ENCODE results near the gene RILPL1. TPM values are rescaled to one million over a fixed set of nuclear protein-coding genes. Genes with fewer than 3 reads are reported as not detected.
A peak's percentile ranks its signal among the peaks of the same experiment; 100 is the strongest.

Gene RILPL1
- total and polyA plus RNA-seq, 9 of the 15 experiments (the other 6 are each of a cell fraction or from before 2014, with no cell fraction given): 0.25 to 10.6 (median 8.6) TPM

DNA sequence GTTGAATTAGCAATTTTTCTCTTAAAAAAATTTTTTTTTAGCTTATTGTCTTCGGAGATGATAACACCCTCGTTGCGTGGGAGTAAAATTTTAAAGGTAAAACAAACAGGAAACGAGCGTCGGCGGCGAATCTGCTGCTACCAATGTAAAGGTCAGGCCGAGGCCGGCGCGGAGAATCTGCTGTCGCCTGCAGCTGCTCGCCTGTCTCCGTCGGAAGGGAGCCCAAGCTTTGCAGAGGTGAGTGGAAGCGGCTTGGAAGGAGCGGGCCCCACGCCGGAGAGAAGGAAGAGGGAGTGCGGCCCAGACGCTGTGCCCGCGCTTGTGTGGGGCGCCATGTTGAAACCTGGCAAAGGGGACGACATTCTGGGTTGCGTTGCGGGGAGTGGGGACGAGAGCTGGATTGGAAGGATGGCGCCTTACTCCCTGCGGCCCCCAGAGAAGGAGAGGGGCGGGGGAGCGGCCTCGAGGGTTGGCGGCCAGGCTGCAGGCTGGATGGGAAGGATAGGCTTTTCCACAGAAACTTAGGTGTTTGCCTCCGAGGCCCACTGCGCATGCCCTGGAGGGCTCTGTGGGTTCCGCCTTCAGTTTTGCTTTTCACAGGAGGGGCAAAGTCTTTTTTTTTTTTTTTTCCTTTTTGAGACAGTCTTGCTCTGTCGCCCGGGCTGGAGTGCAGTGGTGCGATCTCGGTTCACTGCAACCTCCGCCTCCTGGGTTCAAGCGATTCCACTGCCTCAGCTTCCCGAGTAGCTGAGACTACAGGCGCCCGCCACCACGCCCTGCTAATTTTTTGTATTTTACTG is 75.3 kb downstream of the RILPL1 start, which contains the start of gene SNRNP35 (continued):
- TF ChIP-seq RERE (CRISPR knock-in tag; IDR thresholded peaks at IDR 0.05; ENCODE audit: borderline replicate concordance): no peak
- TF ChIP-seq YY1 (IDR thresholded peaks at IDR 0.05; ENCODE audit: borderline replicate concordance in 1 of 3, control insufficient read depth in 1 of 3, extremely low read depth in 1 of 3, insufficient read depth in 3 of 3, insufficient read length in 1 of 3, insufficient replicate concordance in 2 of 3, low read depth in 1 of 3, low read length in 2 of 3): peak; percentile 94 to 98 (median 95)
- TF ChIP-seq SNRNP70 (optimal IDR thresholded peaks at IDR 0.05; ENCODE audit: low read depth, low read length): no peak
- TF ChIP-seq, protein P1, sequence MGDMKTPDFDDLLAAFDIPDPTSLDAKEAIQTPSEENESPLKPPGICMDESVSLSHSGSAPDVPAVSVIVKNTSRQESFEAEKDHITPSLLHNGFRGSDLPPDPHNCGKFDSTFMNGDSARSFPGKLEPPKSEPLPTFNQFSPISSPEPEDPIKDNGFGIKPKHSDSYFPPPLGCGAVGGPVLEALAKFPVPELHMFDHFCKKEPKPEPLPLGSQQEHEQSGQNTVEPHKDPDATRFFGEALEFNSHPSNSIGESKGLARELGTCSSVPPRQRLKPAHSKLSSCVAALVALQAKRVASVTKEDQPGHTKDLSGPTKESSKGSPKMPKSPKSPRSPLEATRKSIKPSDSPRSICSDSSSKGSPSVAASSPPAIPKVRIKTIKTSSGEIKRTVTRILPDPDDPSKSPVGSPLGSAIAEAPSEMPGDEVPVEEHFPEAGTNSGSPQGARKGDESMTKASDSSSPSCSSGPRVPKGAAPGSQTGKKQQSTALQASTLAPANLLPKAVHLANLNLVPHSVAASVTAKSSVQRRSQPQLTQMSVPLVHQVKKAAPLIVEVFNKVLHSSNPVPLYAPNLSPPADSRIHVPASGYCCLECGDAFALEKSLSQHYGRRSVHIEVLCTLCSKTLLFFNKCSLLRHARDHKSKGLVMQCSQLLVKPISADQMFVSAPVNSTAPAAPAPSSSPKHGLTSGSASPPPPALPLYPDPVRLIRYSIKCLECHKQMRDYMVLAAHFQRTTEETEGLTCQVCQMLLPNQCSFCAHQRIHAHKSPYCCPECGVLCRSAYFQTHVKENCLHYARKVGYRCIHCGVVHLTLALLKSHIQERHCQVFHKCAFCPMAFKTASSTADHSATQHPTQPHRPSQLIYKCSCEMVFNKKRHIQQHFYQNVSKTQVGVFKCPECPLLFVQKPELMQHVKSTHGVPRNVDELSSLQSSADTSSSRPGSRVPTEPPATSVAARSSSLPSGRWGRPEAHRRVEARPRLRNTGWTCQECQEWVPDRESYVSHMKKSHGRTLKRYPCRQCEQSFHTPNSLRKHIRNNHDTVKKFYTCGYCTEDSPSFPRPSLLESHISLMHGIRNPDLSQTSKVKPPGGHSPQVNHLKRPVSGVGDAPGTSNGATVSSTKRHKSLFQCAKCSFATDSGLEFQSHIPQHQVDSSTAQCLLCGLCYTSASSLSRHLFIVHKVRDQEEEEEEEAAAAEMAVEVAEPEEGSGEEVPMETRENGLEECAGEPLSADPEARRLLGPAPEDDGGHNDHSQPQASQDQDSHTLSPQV (IDR thresholded peaks at IDR 0.05): peak; percentile 51; the same call in 1 of the 2 replicates
- TF ChIP-seq CBFA2T3 (IDR thresholded peaks at IDR 0.05): 0 out of 2 replicates have a peak, but pooled peaks have one; percentile 5
- no peak for TF ChIP-seq SAFB2 (IDR thresholded peaks at IDR 0.05; ENCODE audit: borderline replicate concordance, low read depth, low read length, severe bottlenecking)
- TF ChIP-seq ZFP1 (CRISPR knock-in tag; IDR thresholded peaks at IDR 0.05): no peak
- TF ChIP-seq ZNF830 (CRISPR knock-in tag; IDR thresholded peaks at IDR 0.05): no peak
- TF ChIP-seq, protein P2, sequence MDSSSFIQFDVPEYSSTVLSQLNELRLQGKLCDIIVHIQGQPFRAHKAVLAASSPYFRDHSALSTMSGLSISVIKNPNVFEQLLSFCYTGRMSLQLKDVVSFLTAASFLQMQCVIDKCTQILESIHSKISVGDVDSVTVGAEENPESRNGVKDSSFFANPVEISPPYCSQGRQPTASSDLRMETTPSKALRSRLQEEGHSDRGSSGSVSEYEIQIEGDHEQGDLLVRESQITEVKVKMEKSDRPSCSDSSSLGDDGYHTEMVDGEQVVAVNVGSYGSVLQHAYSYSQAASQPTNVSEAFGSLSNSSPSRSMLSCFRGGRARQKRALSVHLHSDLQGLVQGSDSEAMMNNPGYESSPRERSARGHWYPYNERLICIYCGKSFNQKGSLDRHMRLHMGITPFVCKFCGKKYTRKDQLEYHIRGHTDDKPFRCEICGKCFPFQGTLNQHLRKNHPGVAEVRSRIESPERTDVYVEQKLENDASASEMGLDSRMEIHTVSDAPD (CRISPR knock-in tag; IDR thresholded peaks at IDR 0.05): no peak
- TF ChIP-seq XRCC5 (IDR thresholded peaks at IDR 0.05; ENCODE audit: low read depth, low read length): peak; percentile 94
- TF ChIP-seq FOXJ2 (tag; IDR thresholded peaks at IDR 0.05): no peak
- peak; percentile 65; the same call in 1 of the 2 replicates for TF ChIP-seq LARP7 (IDR thresholded peaks at IDR 0.05)
- TF ChIP-seq THRAP3 (IDR thresholded peaks at IDR 0.05; ENCODE audit: borderline replicate concordance): no peak
- TF ChIP-seq NRF1 (conservative IDR thresholded peaks at IDR 0.05 in 1 of 2, IDR thresholded peaks at IDR 0.05 in 1 of 2): peak; percentile 97

Measured in K562 (cell line).